Measurements from ENCODE around the gene UNC5A. TPM values are rescaled to one million over a fixed set of nuclear protein-coding genes. Genes with fewer than 3 reads are reported as not detected.

The UNC5A gene
- not detected for total RNA-seq
- polyA plus RNA-seq = not detected
- long read RNA-seq, donor 1 = 0 reads
- long read RNA-seq, donor 2, partial matches to known transcripts = 0 of 1 reads
- long read RNA-seq, donor 2, other reads (novel, unspliced or antisense) = 1 of 1 reads

GRCh38 chr5:176810081-176810597 is at the start of gene UNC5A:
Gene UNC5A, plus strand, starts transcription at chr5:176810559. Its CDS starts 192 bp downstream, at chr5:176810751.
- Histone ChIP-seq H3K36me3 (ENCODE audit: control insufficient read depth in 1 of 2, insufficient read depth in 2 of 2, low read length in 1 of 2) (no peaks in the 10 kb centered on the region), H3K27ac (ENCODE audit: low read depth in 1 of 2, low read length in 2 of 2) (no peak within 1 kb of the TSS), H3K4me3 (ENCODE audit: low read length in 2 of 2) (peak within 1 kb of the TSS in 1 of 2 donors; percentile 5), H3K9me3 (ENCODE audit: control insufficient read depth, low read length) (peaks cover 2% of the 10 kb centered on the region), H3K4me1 (ENCODE audit: control insufficient read depth in 1 of 2, insufficient read depth in 2 of 2, low read length in 2 of 2) (no peaks in the 10 kb centered on the region), H3K27me3 (ENCODE audit: control insufficient read depth in 1 of 2, insufficient read depth in 2 of 2, low read length in 1 of 2) (no peaks in the 10 kb centered on the region)
- ATAC-seq (ENCODE audit: low FRiP score) = no peak
- intact Hi-C loops (cut with DNase I) = no loop called here
- 1% methylated on average over 41 to 65 of the region's 65 CpGs for WGBS, 2 donors
- DNase-seq = no peak

GRCh38 chr5:176761755-176762154 is 48.6 kb upstream of the UNC5A start:
- no peak for ATAC-seq (ENCODE audit: low FRiP score)
- no peak for DNase-seq
- 84% methylated on average over 2 of the region's 2 CpGs for WGBS, 2 donors

GRCh38 chr5:176762489-176762888 is 47.9 kb upstream of the UNC5A start:
- DNase-seq = no peak
- Histone ChIP-seq H3K9me3 (ENCODE audit: control insufficient read depth, low read length) (peaks cover 4% of the 10 kb centered on the region), H3K36me3 (ENCODE audit: control insufficient read depth in 1 of 2, insufficient read depth in 2 of 2, low read length in 1 of 2) (no peaks in the 10 kb centered on the region), H3K4me3 (ENCODE audit: low read length in 2 of 2) (no peak overlapping the region), H3K27ac (ENCODE audit: low read depth in 1 of 2, low read length in 2 of 2) (no peak overlapping the region), H3K27me3 (ENCODE audit: control insufficient read depth in 1 of 2, insufficient read depth in 2 of 2, low read length in 1 of 2) (no peaks in the 10 kb centered on the region), H3K4me1 (ENCODE audit: control insufficient read depth in 1 of 2, insufficient read depth in 2 of 2, low read length in 2 of 2) (no peaks in the 10 kb centered on the region)
- no peak for ATAC-seq (ENCODE audit: low FRiP score)
- intact Hi-C loops (cut with DNase I) = no loop called here
- 54 to 67% methylated on average over 9 of the region's 9 CpGs for WGBS, 2 donors

More at GRCh38 chr5:176761755-176762154, 48.6 kb upstream of the UNC5A start:
- intact Hi-C loops (cut with DNase I) = no loop called here
- H3K4me3 ChIP-seq (ENCODE audit: low read length in 2 of 2) = no peak overlapping the region
- H3K4me1 ChIP-seq (ENCODE audit: control insufficient read depth in 1 of 2, insufficient read depth in 2 of 2, low read length in 2 of 2) = no peaks in the 10 kb centered on the region
- H3K36me3 ChIP-seq (ENCODE audit: control insufficient read depth in 1 of 2, insufficient read depth in 2 of 2, low read length in 1 of 2) = no peaks in the 10 kb centered on the region
- peaks cover 4% of the 10 kb centered on the region for H3K9me3 ChIP-seq (ENCODE audit: control insufficient read depth, low read length)
- no peak overlapping the region for H3K27ac ChIP-seq (ENCODE audit: low read depth in 1 of 2, low read length in 2 of 2)
- H3K27me3 ChIP-seq (ENCODE audit: control insufficient read depth in 1 of 2, insufficient read depth in 2 of 2, low read length in 1 of 2) = no peaks in the 10 kb centered on the region

GRCh38 chr5:176765687-176766086 is 44.7 kb upstream of the UNC5A start:
- no peak for DNase-seq
- WGBS, 2 donors = 96 to 98% methylated on average over 1 of the region's 1 CpG

GRCh38 chr5:176768174-176768970 is 42.0 kb upstream of the UNC5A start:
- H3K9me3 ChIP-seq (ENCODE audit: control insufficient read depth, low read length) = peaks cover 3% of the 10 kb centered on the region
- no peaks in the 10 kb centered on the region for H3K36me3 ChIP-seq (ENCODE audit: control insufficient read depth in 1 of 2, insufficient read depth in 2 of 2, low read length in 1 of 2)
- H3K4me1 ChIP-seq (ENCODE audit: control insufficient read depth in 1 of 2, insufficient read depth in 2 of 2, low read length in 2 of 2) = no peaks in the 10 kb centered on the region
- 69% methylated on average over 10 of the region's 10 CpGs for WGBS, 2 donors
- ATAC-seq (ENCODE audit: low FRiP score) (no peak), DNase-seq (peak in 1 of 2 donors; percentile 52)
- no peaks in the 10 kb centered on the region for H3K27me3 ChIP-seq (ENCODE audit: control insufficient read depth in 1 of 2, insufficient read depth in 2 of 2, low read length in 1 of 2)
- intact Hi-C loops (cut with DNase I) = no loop called here
- no peak overlapping the region for H3K4me3 ChIP-seq (ENCODE audit: low read length in 2 of 2)
- H3K27ac ChIP-seq (ENCODE audit: low read depth in 1 of 2, low read length in 2 of 2) = no peak overlapping the region

More at GRCh38 chr5:176765687-176766086, 44.7 kb upstream of the UNC5A start:
- intact Hi-C loops (cut with DNase I) = no loop called here
- no peak overlapping the region for H3K27ac ChIP-seq (ENCODE audit: low read depth in 1 of 2, low read length in 2 of 2)
- no peaks in the 10 kb centered on the region for H3K4me1 ChIP-seq (ENCODE audit: control insufficient read depth in 1 of 2, insufficient read depth in 2 of 2, low read length in 2 of 2)
- no peak for ATAC-seq (ENCODE audit: low FRiP score)
- no peaks in the 10 kb centered on the region for H3K36me3 ChIP-seq (ENCODE audit: control insufficient read depth in 1 of 2, insufficient read depth in 2 of 2, low read length in 1 of 2)
- H3K27me3 ChIP-seq (ENCODE audit: control insufficient read depth in 1 of 2, insufficient read depth in 2 of 2, low read length in 1 of 2) = no peaks in the 10 kb centered on the region
- no peak overlapping the region for H3K4me3 ChIP-seq (ENCODE audit: low read length in 2 of 2)
- H3K9me3 ChIP-seq (ENCODE audit: control insufficient read depth, low read length) = peaks cover 3% of the 10 kb centered on the region

GRCh38 chr5:176769911-176770310 is 40.4 kb upstream of the UNC5A start:
- Histone ChIP-seq H3K9me3 (ENCODE audit: control insufficient read depth, low read length) (peaks cover 3% of the 10 kb centered on the region), H3K4me1 (ENCODE audit: control insufficient read depth in 1 of 2, insufficient read depth in 2 of 2, low read length in 2 of 2) (no peaks in the 10 kb centered on the region), H3K27me3 (ENCODE audit: control insufficient read depth in 1 of 2, insufficient read depth in 2 of 2, low read length in 1 of 2) (no peaks in the 10 kb centered on the region), H3K27ac (ENCODE audit: low read depth in 1 of 2, low read length in 2 of 2) (no peak overlapping the region), H3K4me3 (ENCODE audit: low read length in 2 of 2) (no peak overlapping the region), H3K36me3 (ENCODE audit: control insufficient read depth in 1 of 2, insufficient read depth in 2 of 2, low read length in 1 of 2) (no peaks in the 10 kb centered on the region)
- 84 to 86% methylated on average over 9 of the region's 9 CpGs for WGBS, 2 donors
- DNase-seq (peak in 1 of 2 donors; percentile 24), ATAC-seq (ENCODE audit: low FRiP score) (no peak)
- intact Hi-C loops (cut with DNase I) = no loop called here

- ATAC-seq (ENCODE audit: low FRiP score) (no peak), DNase-seq (peak in 1 of 2 donors; percentile 20)
- Histone ChIP-seq H3K9me3 (ENCODE audit: control insufficient read depth, low read length) (peaks cover 3% of the 10 kb centered on the region), H3K4me3 (ENCODE audit: low read length in 2 of 2) (no peak overlapping the region), H3K4me1 (ENCODE audit: control insufficient read depth in 1 of 2, insufficient read depth in 2 of 2, low read length in 2 of 2) (no peaks in the 10 kb centered on the region), H3K27me3 (ENCODE audit: control insufficient read depth in 1 of 2, insufficient read depth in 2 of 2, low read length in 1 of 2) (no peaks in the 10 kb centered on the region), H3K27ac (ENCODE audit: low read depth in 1 of 2, low read length in 2 of 2) (no peak overlapping the region), H3K36me3 (ENCODE audit: control insufficient read depth in 1 of 2, insufficient read depth in 2 of 2, low read length in 1 of 2) (no peaks in the 10 kb centered on the region)
- intact Hi-C loops (cut with DNase I) = no loop called here
- 91% methylated on average over 8 of the region's 8 CpGs for WGBS, 2 donors
Measured at GRCh38 chr5:176770431-176770830, 39.9 kb upstream of the UNC5A start.

- intact Hi-C loops (cut with DNase I) = no loop called here
- DNase-seq (peak in 1 of 2 donors; percentile 24), ATAC-seq (ENCODE audit: low FRiP score) (no peak)
- WGBS, 2 donors = 85 to 86% methylated on average over 8 of the region's 8 CpGs
- Histone ChIP-seq H3K4me1 (ENCODE audit: control insufficient read depth in 1 of 2, insufficient read depth in 2 of 2, low read length in 2 of 2) (no peaks in the 10 kb centered on the region), H3K4me3 (ENCODE audit: low read length in 2 of 2) (no peak overlapping the region), H3K27me3 (ENCODE audit: control insufficient read depth in 1 of 2, insufficient read depth in 2 of 2, low read length in 1 of 2) (no peaks in the 10 kb centered on the region), H3K36me3 (ENCODE audit: control insufficient read depth in 1 of 2, insufficient read depth in 2 of 2, low read length in 1 of 2) (no peaks in the 10 kb centered on the region), H3K27ac (ENCODE audit: low read depth in 1 of 2, low read length in 2 of 2) (no peak overlapping the region), H3K9me3 (ENCODE audit: control insufficient read depth, low read length) (peaks cover 1% of the 10 kb centered on the region)
Measured at GRCh38 chr5:176771102-176771845, 39.1 kb upstream of the UNC5A start.

All from aorta (tissue), 5 donors.